ENCODE measurements around the gene SLC35A2.

SLC35A2 gene

DNA sequence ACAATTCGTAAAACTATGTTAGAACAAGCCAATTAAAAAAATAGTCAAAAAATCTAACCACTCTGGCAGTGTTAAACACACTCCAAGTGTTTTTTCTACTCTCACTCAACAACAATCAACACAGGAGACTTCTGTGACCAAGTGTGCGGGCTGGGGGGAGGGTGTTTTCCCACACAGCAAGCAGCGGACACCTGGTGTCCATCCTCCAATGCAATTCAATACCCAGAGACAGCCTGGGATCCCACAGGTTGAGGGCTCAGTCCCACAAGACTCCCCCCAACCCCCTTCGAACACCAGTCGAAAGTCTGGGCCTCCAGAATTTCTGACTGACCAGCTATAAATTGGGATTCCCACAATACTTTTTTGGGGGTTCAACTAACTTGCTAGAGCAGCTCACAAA is 15.7 kb upstream of the SLC35A2 start:
- DNase-seq: no peak

DNA sequence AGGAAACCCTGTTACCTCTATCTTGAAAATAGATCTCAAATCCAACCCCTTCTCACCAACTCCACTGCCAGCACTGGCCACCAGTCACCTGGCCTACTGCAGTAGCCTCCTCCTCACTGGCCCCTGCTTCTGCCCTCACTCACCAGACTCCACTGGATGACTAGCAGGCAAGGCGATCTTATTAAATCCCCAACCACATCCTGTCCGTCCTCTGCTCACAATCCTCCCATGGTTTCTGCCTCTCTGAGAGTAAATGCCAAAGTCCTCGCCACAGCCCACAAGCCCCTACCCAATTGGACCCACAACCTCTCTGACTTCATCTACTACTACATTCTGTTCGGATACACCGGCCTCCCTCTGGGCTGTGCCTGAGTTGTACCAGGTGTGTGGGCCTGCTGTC is 12.8 kb upstream of the SLC35A2 start:
- DNase-seq: no peak

DNA sequence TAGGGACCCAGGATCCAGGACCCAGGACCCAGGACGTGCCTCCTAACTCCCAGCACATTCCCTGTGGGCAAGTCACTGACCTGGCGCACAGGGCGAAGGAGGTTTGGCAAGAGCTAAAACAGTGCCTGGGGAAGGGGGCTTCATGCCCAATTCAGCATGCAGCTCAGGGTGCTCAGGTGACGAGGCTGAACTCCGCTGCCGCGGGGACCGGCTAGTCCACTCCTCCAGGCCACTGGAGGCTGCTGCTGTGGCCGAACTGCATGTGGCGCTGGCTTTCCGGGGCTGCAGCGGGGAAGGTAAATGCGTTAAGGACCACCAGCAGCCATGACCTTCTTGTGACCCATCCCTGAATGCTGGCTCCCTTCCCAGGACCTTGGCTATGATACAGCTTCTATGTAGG is 12.3 kb upstream of the SLC35A2 start:
- DNase-seq: no peak

DNA sequence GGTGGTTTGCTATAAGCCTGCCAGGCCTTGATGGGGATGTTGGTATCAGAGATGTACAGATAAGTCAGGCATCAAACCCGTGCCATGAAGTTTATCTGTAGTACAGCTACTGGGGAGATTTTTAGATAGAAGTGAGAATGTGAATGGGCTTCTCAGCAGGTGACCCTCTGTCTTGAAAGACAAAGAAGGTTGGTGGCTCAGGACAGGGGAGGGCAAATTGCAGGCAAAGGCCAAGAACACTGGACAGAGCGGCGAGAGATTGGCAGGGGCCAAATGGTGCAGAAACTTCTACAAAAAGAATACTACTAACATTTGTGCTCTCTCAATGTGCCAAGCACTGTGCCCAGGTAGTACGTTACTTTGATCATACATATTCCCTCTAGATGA is 9.3 kb upstream of the SLC35A2 start:
- DNase-seq: no peak

DNA sequence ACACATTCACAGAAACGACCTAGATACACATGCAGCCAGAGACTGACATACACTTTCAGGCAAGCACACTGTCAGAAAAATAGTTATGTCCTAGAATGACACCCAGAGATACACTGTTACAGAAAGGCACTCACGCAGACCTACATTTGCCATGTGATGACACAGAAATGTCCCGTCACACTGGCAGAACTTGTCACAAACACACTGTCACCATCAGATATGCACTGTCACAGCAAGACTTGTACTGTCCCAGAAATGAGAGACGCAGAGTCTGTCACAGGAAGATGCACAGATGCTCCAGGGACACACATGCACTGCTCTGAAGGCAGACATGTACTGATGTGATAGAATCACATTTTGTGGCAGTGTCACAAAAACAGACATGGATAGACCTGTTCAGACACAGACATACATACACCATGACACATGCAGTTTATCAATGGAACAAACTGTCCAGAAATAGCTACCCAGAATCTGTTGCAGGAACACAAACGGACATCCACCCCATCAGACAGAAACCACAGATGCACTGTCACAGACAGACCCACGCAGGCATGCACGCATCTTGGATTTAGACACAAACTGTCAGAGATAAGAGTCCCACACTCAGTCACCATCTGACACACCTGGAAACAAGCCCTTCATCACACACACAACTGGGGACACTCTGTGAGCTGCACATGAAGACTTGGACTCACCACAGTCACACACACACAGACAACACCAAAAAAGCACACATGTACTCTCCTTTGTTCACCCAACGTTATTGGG is 8.7 kb upstream of the SLC35A2 start:
- peak in 5 of 6 experiments; percentile 13 to 76 (median 61) for DNase-seq

DNA sequence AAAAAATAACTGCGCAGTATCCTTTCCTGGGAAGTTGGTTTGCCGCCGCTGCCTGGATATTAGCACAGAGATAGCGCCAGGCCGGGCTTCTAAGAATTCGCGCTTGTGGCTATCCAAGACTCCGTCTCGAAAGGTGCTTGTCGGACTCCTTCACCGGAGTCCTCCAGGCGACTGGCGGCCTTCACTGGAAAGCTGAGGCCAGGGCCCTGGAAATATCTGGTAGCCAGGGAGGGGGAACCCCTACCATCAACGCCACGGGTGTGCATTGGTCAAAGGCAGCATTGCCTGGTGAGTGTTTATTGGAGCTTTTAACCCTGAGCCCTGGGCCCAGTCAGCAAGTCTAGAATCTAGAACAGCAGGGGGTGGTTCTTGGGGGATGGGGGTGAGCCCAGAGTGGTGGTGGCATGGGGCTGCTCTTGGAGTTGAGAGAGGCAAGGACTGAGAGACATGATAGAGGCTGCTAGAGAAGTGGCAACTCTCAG is 8.0 kb upstream of the SLC35A2 start:
- peak; percentile 32 to 76 (median 67) for DNase-seq

DNA sequence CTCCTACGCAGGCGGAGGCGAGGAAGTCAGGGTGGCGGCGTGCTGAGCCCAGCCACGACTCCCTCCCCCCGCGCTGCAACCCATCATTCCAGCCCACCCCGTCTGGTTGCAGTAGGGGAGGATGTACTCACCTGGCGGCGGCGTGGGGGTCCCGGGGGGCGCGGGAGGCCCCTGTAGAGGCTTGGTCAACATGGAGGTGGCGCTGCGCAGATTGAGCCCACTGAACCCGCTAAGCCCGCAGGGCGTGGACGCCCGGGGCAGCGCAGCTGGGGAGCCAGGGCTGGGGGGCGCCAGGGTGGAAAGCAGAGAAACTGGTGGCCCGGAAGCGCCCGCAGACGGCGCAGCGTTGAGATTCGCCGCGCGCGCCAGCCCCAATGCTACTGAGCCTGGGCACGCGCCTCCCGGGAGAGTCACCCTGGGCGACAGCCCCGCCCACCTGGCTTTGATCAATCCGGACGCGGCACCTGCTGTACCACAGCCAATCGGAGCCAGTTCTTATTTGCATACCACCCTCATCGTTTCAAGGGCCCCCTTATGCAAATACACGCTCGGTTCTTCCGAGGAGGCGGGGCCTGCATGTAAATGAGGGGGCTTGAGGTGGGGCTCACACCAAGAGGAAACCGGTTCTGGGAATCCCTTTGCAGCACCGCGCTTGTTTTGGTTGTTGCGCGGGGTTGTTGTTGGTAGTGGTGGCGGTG is 7.3 kb upstream of the SLC35A2 start, which contains the start of gene PIM2:
TSS of gene PIM2 (minus strand) at position 382 of the 698 bp plus-strand sequence. CDS start at position 192, 190 bp downstream.
- DNase-seq: peak; percentile 85 to 94 (median 92)

DNA sequence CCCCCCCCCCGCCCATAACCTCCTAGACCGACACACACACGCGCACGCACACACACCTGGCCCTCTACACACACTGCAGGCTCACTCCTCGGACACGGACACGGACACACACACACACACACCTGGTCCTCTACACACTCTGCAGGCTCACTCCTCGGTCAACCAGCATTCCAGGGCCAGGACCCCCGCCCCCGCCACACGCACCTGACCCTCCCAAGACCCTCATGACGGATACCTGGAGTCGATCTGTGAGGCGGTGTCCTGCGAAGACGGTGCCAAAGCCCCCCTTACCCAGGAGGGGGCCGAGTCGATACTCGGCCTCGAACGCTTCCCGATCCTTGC is 6.8 kb upstream of the SLC35A2 start:
- no peak for DNase-seq

DNA sequence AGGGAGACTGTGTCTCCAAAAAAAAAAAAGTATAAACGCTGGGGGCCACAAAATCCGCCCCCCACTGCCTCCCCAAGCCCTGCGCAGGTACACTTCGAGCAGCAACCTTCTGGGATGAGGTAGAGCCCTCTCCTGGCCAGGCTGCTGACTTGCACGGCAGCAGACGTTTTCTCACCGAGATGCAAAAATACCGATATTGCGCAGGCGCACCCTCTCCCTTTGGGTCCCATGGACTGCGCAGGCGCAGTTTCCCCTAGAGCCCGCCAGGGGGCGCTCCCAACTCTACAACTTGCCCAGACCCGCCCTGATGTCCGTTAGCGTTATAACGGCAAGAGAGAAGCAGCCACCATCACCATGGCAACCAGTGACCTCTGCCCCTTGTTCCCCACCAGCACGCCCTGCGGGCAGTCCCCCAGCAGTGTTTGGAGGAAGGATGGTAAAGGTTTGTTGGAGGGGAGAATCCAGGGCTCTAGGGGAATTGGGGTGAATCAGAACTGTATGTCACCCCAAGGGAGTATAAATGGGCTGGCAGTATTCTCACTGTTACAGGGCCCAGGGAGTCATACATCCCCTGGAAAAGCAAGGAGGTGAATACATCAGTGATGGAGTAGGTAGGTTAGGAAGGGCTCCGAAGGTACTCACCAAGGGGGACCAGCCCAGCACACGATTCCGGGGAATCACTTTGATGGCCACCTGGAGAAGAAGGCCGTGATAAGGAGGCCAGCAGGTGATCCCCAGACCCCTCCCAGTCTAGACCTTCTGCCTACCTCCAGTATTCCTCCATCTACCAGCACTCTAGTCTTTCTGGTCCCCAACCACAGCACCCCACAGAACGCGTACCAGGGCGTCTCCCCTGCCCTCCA is 5.9 kb upstream of the SLC35A2 start:
- peak; percentile 84 to 90 (median 86) for DNase-seq

DNA sequence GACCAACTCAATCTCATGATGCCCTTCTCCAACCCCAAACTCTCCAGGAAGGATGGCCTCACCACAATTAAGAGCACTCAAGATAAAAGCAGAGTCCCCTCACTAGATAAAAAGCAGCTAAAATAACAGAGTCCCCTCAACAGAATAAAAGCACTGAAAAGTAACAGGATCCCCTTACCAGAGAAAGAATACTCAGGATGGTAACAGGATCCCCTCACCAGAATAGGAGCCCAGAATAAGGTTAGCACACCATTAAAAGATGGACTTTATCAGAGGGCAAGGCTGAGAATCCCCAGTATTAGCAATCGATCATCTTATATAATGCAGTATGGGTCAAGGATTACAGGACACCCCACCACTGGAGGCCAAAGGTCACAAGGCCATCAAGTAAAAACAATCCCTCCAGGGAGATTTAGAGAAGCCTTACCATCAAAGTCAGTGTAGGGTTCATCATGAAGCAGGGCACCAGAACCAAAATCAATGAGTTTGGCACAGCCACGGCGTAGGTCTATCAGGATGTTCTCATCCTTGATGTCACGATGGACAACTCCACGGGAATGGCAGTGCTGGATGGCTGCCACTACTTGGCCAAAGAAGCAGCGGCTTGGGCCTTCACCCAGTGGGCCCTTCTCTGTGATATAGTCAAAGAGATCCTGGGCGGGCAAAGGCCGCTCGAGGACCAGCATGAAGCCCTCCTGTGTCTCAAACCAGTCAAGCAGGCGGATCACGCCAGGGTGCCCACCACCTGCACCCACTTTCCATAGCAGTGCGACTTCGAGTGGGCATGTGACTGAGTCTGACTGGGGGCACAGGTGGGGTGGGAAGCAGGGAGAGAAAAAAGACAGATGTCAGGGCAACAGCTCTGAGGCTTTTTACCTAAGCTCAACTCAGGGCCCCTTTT is 3.4 kb upstream of the SLC35A2 start:
- no peak for DNase-seq

DNA sequence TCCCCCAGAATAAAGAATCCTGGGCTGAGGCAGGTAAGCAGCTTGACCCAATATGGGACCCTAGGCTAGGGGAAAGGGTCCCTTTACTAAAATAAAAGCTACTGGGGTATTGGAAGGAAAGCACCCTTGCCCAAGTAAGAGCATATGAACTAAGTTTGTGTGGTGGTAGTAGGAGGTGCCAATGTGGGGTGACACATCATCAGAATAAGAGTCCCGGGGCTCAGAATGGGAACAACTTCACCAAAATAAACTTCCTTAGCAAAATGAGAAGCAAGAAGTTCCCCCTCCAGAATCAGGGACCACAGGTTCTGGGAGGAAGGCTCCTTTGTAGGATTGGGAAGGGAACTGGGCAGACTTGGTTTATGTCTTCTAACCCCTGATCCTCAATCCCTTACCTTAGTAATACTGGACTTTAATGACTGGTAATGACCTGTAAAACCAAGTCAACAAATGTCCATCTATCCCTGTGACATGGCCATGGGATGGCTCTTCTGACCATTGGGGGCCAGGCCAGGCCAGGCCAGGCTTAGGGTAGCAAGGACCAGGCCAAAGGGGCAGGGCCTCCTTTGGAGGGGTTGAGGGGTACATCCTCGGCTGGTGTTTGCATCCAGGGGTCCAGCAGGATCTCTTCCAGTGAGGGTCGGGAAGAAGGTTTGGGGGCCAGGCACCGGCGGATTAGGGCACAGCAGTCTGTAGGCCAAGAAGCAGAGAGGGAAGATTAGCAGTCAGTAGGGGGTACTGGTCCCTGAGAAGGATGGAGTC is 2.3 kb upstream of the SLC35A2 start:
- no peak for DNase-seq

DNA sequence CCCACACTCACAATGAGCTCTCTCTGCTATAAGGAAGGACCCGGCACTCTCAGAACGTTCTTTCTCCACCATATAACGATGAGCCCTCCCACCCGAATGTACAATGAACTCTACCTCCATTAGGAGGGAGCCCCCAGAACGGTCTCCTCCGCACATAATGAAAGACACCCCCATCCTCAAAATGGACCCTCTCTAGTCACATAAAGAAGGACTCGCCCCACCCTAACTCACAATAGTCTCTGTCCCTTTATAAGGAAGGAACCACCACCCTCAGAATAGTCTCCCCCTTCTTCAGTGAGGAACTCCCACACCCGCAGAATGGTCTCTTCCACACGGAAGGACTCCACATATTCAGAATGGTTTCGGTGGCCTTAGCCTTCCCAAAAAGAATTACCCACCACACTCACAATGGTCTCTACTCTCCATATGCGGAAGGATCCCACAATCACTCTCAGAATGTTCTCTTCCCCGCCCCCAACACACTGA is 477 bp downstream of the SLC35A2 start:
- no peak for DNase-seq

DNA sequence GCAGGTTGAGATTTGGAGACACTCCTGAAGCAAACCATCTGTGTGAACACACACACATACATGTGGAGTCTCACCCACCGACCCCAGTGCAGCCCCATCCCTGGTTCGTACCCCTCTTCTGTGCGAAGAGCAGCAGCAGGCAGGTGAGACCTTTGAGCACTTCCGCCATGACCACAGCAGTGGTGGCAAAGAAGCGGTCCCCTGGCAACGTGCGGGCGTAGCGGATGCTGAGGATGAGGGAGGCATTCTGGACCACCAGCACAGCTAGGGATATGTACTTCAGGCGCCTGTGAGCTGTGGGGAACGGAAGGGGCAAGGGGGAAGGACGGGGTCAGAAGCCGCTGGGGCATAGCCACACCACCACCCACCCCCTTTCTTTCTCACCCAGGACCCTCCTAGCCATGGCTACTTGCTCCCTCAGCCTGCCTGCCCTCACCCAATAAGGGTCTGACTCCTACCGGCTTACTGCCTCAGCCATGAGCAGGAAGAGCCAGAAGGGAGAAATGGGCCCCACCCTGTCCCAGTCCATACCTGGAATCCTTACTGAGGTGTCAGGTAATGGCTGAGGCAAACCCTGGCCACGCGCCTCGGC is 1.6 kb downstream of the SLC35A2 start:
- no peak for DNase-seq

DNA sequence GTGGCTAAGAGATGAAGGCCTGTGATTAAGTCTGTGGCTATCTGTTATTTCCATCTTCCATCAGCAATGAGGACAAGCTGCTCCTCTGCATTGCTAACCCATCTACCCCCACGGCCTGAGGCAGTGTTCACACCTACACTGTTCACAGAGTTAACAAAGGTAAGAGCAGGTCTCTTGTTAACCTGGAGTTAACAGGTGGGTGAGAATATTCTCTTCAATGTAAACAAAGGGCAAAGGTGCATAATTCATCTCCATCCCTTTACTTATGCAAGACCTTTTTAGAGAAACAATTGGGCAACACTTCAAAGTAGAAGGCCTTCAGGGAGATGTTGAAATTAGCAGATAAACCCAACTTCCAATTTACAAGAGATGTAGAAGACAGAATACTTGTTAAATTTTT is 2.8 kb downstream of the SLC35A2 start:
- DNase-seq: no peak

DNA sequence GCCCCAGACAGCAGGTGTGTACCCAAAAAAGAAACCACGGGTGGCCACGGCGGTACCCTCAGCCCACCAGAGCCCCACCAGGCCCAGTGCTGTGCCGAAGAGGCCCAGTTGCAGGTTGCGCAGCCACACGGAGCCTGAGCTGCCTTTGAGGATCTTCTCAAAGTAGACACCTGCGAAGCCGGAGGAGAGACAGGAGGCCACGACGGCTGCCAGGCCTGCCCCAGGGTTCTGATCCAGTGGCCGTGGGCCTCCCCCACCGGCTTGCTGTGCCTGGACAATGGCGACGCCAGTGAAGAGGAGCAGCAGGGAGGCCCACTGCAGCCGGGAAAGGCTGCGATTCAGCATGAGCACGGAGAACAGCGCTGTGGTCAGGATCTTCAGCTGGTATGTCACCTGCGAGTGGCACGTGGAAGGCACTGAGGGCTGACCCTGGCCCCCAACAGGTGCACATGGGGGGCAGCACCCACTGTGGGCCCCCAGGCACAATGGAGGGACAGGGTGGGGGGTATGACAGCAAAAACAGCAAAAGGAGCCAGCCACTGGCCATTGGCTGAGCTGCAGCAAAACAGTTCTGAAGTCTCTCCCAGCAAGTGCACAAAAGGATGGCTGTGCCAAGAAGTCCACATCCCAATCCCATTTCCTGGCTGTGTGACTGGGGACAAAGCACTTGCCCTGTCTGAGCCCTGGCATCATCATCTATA is 6.2 kb downstream of the SLC35A2 start:
- DNase-seq: no peak

DNA sequence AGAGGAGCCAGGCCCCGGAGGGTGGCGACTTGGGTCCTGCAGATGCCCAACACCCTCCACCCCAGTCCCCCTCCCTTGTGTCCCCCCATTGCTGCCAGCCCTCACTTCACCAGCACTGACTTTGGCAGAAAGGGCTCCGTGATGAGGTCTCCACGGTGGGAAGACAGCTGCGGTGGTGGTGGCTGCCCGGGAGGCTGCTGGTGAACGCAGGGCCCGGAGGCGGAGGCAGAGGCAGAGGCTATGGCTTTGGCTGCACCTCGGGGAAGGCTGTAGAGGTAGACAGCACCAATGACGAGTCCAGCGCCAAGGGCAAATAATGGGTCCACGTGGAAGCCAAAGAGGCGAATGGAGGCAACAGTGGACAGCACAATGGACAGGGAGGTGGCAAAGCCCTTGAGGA is 6.8 kb downstream of the SLC35A2 start:
- no peak for DNase-seq

DNA sequence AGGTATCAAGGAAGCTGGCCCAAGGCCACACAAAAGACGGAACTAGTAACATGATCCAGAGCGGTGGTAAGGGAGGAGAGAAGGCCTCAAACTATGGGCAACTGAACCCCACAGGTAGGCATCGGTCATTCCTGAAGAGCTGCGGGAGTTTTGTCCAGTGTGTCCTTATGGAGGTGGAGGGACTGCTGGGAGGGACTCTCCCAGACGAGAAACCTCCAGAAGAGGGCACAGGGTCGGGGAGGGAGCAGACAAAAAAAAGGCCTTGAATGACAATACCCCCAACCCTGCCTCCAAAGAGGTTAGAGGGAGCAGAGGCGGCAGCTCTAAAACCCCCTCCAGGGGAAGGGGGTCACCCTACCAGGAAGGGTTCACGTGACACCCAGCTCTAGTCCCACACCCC is 7.3 kb downstream of the SLC35A2 start:
- no peak for DNase-seq

DNA sequence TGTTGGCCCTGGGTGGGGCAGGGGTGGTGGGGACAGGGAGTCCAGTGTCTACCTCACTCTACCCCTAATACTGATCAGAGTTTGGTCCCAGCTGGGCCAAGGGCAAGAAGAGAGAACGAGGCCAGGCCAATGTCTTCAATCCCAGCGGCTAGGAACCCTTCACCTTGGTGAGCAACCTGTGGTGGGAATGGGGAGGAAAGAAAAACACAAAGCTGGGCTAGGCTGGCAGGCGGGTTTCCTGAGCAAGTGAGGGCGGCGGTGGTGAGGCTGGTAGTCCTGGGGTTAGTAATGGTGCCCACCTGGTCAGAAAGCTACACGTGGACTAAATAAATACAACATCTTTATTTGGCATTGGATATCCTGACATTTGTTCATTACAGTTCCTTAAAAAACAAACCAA is 8.2 kb downstream of the SLC35A2 start:
- no peak for DNase-seq

DNA sequence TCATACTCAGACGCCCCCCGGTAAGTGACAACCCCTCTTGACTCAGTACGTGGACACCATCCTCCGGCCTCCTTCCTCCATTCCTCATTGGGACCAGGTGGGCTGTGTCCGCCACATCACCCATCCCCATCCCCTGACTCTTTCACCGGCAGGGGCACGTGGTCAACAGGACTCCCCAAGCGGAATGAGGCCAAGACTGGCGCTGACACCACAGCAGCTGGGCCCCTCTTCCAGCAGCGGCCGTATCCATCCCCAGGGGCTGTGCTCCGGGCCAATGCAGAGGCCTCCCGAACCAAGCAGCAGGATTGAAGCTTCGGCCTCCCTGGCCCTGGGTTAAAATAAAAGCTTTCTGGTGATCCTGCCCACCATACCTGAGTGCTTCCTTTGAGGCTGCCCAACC is 8.7 kb downstream of the SLC35A2 start:
- DNase-seq: no peak

DNA sequence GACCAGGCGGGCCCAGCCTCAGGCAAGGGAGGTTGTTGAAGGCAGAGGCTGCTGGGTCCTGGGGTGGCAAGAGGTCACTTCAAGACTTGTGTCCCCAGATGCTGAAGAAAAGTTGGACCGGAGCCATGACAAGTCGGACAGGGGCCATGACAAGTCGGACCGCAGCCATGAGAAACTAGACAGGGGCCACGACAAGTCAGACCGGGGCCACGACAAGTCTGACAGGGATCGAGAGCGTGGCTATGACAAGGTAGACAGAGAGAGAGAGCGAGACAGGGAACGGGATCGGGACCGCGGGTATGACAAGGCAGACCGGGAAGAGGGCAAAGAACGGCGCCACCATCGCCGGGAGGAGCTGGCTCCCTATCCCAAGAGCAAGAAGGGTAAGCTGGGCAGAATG is 9.3 kb downstream of the SLC35A2 start:
- no peak for DNase-seq
